ENCODE results near the gene BBIP1. TPM values are rescaled to one million over a fixed set of nuclear protein-coding genes. Genes with fewer than 3 reads are reported as not detected.
A peak's percentile ranks its signal among the peaks of the same experiment; 100 is the strongest.

BBIP1 gene
- total RNA-seq, 3 donors from 2014 or later (not counting 1 experiment from before 2014, with no cell fraction given) = 27.2 to 58.6 (median 27.7) TPM

GRCh38 chr10:110898391-110898790 lies 20.6 kb downstream of the BBIP1 start:
- peaks cover 70% of the 10 kb centered on the region for H3K36me3 ChIP-seq (ENCODE audit: control insufficient read depth, insufficient read depth, low read length)
- no peak overlapping the region for H3K27ac ChIP-seq (ENCODE audit: low read length)
- H3K9me3 ChIP-seq (ENCODE audit: control insufficient read depth, insufficient read depth, low read length) = no peaks in the 10 kb centered on the region
- no peaks in the 10 kb centered on the region for H3K27me3 ChIP-seq (ENCODE audit: control insufficient read depth, insufficient read depth, low read length)
- TF ChIP-seq, protein P1, sequence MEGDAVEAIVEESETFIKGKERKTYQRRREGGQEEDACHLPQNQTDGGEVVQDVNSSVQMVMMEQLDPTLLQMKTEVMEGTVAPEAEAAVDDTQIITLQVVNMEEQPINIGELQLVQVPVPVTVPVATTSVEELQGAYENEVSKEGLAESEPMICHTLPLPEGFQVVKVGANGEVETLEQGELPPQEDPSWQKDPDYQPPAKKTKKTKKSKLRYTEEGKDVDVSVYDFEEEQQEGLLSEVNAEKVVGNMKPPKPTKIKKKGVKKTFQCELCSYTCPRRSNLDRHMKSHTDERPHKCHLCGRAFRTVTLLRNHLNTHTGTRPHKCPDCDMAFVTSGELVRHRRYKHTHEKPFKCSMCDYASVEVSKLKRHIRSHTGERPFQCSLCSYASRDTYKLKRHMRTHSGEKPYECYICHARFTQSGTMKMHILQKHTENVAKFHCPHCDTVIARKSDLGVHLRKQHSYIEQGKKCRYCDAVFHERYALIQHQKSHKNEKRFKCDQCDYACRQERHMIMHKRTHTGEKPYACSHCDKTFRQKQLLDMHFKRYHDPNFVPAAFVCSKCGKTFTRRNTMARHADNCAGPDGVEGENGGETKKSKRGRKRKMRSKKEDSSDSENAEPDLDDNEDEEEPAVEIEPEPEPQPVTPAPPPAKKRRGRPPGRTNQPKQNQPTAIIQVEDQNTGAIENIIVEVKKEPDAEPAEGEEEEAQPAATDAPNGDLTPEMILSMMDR (IDR thresholded peaks at IDR 0.05) = no peak
- Mint-ChIP-seq H3K36me3 (peaks cover 20% of the 10 kb centered on the region), H3K4me3 (no peak overlapping the region), H3K4me1 (peaks cover 14 to 29% of the 10 kb centered on the region in 2 donors), H3K27me3 (ENCODE audit: low read depth in 2 of 2) (no peaks in the 10 kb centered on the region), H3K9me3 (no peaks in the 10 kb centered on the region), H3K27ac (peak overlapping the region in 1 of 2 donors; percentile 11)
- H3K4me3 ChIP-seq (ENCODE audit: low read length) = no peak overlapping the region
- H3K4me1 ChIP-seq (ENCODE audit: control insufficient read depth, insufficient read depth, low read length) = no peaks in the 10 kb centered on the region
- ATAC-seq (no peak), DNase-seq (no peak)
- intact Hi-C loops (cut with micrococcal nuclease) = no loop called here

GRCh38 chr10:110897184-110897583 lies 21.8 kb downstream of the BBIP1 start:
- intact Hi-C loops (cut with micrococcal nuclease) = no loop called here
- ATAC-seq (no peak), DNase-seq (no peak)
- Mint-ChIP-seq H3K36me3 (peaks cover 20% of the 10 kb centered on the region), H3K4me3 (no peak overlapping the region), H3K9me3 (no peaks in the 10 kb centered on the region), H3K27ac (peak overlapping the region in 1 of 2 donors; percentile 17), H3K4me1 (peaks cover 12 to 18% of the 10 kb centered on the region in 2 donors), H3K27me3 (ENCODE audit: low read depth in 2 of 2) (no peaks in the 10 kb centered on the region)
- Histone ChIP-seq H3K36me3 (ENCODE audit: control insufficient read depth, insufficient read depth, low read length) (peaks cover 72% of the 10 kb centered on the region), H3K4me1 (ENCODE audit: control insufficient read depth, insufficient read depth, low read length) (no peaks in the 10 kb centered on the region), H3K27ac (ENCODE audit: low read length) (no peak overlapping the region), H3K9me3 (ENCODE audit: control insufficient read depth, insufficient read depth, low read length) (no peaks in the 10 kb centered on the region), H3K27me3 (ENCODE audit: control insufficient read depth, insufficient read depth, low read length) (no peaks in the 10 kb centered on the region), H3K4me3 (ENCODE audit: low read length) (no peak overlapping the region)
- WGBS (ENCODE audit: insufficient coverage) = no CpG with 5 or more reads among the region's 1 CpG
- TF ChIP-seq, protein P1 (IDR thresholded peaks at IDR 0.05) = no peak

DNA sequence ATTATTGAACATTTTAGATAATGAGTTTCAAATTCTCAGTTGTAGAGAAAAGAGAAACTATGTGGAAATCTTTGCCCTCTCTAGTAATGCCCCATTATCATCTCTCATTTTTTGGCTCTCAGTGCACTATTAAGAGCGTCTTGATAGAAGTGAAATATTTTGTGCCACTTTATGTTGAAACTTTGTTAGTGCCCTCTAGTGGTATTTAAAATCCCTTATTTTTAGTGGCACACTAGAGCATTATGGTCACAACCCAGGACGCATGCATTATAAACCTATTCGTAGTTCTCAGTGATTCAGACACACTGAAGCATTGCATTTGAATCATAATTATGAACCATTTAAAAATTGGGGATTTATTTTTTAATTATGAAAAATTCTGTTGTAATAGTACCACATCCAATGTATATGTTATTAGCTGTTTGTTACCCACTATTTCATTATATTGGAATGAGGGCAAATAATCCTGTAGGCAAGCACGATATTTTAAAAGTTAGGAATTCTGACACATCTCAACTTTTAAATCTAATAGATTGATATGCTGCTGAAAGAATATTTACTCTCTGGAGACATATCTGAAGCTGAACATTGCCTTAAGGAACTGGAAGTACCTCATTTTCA lies 25.3 kb downstream of the BBIP1 start:
- WGBS (ENCODE audit: insufficient coverage) = no CpG with 5 or more reads among the region's 4 CpGs
- H3K36me3 Mint-ChIP-seq = peaks cover 26% of the 10 kb centered on the region
- H3K27me3 Mint-ChIP-seq (ENCODE audit: low read depth in 2 of 2) = no peaks in the 10 kb centered on the region
- Histone ChIP-seq H3K27ac (ENCODE audit: low read length) (no peak overlapping the region), H3K4me1 (ENCODE audit: control insufficient read depth, insufficient read depth, low read length) (no peaks in the 10 kb centered on the region), H3K4me3 (ENCODE audit: low read length) (no peak overlapping the region), H3K36me3 (ENCODE audit: control insufficient read depth, insufficient read depth, low read length) (peaks cover 77% of the 10 kb centered on the region), H3K9me3 (ENCODE audit: control insufficient read depth, insufficient read depth, low read length) (no peaks in the 10 kb centered on the region), H3K27me3 (ENCODE audit: control insufficient read depth, insufficient read depth, low read length) (no peaks in the 10 kb centered on the region)
- ATAC-seq = peak; percentile 75 to 91 (median 89)
- DNase-seq = peak in 1 of 2 donors; percentile 75
- H3K4me3 Mint-ChIP-seq = no peak overlapping the region
- H3K27ac Mint-ChIP-seq = no peak overlapping the region
- TF ChIP-seq, protein P1 (IDR thresholded peaks at IDR 0.05) = peak; percentile 69
- no peaks in the 10 kb centered on the region for H3K9me3 Mint-ChIP-seq
- peaks cover 8 to 21% of the 10 kb centered on the region in 2 donors for H3K4me1 Mint-ChIP-seq
- intact Hi-C loops (cut with micrococcal nuclease) = loop anchor here (1.0 to 2.0 kb wide), 4 partner anchors 21 to 283 kb away; no protein-coding TSS in a partner anchor
